ENCODE data around the gene KRTAP4-12. TPM values are rescaled to one million over a fixed set of nuclear protein-coding genes. Genes with fewer than 3 reads are reported as not detected.
"Not testable (repeated sequence)": the region's sequence is repeated elsewhere in the genome, so short reads cannot be mapped to it uniquely, and the experiment has no call there.

The KRTAP4-12 gene
- total RNA-seq, 1 donor from 2014 or later: not detected

DNA sequence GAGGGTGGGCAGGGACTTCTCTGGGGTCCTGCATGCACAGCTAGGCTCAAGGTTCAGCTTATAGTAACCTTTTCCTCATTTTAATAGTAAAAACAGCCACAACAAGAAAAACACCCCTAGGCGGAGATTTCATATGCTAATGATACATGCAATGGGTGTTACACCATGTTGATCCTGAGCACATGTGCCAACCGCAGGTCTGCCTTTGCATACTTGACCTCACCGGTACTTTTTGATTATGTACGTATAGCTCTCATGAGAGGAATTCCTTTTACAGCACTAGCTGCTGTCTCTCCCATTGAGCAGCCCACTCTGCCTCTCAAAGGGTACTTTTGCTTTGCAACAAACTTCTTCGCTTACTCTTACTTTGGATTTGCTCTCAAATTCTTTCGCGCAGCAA, 27.9 kb downstream of the KRTAP4-12 start:
- no peak for DNase-seq (ENCODE audit: low spot score)

- DNase-seq (ENCODE audit: low spot score): not testable (repeated sequence)
Measured at GRCh38 chr17:41088760-41089352, 35.1 kb downstream of the KRTAP4-12 start.

DNA sequence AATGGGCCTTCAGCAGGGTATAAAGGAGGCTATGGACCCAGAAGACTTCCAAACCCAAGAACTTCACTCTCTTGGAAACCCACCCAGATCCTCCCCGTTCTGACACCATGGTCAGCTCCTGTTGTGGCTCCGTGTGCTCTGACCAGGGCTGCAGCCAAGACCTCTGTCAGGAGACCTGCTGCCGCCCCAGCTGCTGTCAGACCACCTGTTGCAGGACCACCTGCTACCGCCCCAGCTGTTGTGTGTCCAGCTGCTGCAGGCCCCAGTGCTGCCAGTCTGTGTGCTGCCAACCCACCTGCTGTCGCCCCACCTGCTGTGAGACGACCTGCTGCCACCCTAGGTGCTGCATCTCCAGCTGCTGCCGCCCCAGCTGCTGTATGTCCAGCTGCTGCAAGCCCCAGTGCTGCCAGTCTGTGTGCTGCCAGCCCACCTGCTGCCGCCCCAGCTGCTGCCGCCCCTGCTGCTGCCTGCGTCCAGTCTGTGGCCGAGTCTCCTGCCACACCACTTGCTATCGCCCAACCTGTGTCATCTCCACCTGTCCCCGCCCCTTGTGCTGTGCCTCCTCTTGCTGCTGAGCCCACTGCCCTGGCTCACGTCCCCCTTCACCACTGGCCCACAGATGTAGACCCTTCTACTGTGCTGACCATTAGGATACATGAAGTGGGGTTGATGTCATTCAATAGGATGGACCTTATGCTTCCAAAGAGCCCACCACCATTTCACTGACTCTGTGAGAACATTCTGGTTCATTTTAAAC, 39.7 kb downstream of the KRTAP4-12 start, which contains the start of gene KRTAP4-7:
Gene KRTAP4-7, plus strand, starts transcription at position 51 of the 757 bp plus-strand sequence. Its CDS starts 57 bp downstream, at position 108.
- not testable (repeated sequence) for DNase-seq (ENCODE audit: low spot score)

- DNase-seq (ENCODE audit: low spot score): not testable (repeated sequence)
Measured at GRCh38 chr17:41083427-41083826, 40.6 kb downstream of the KRTAP4-12 start.

DNA sequence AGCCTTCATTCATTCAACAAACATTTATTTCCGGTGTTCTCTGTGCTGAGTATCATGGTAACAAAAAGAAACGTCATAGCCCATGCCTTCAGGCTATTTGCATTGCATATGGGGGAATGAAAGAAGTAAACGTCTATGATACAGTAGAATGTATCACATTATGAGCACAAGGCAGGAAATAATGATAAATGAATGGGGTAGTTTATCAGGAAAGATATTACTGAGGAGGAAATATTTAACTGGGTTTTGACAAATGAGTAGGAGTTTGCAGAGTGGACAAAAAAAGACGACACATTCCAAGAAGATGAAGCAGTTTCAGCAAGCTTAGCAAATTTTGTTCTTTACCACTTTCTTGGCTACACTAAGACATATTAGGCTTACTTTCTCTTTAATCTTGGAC, 41.4 kb downstream of the KRTAP4-12 start:
- no peak for DNase-seq (ENCODE audit: low spot score)

DNA sequence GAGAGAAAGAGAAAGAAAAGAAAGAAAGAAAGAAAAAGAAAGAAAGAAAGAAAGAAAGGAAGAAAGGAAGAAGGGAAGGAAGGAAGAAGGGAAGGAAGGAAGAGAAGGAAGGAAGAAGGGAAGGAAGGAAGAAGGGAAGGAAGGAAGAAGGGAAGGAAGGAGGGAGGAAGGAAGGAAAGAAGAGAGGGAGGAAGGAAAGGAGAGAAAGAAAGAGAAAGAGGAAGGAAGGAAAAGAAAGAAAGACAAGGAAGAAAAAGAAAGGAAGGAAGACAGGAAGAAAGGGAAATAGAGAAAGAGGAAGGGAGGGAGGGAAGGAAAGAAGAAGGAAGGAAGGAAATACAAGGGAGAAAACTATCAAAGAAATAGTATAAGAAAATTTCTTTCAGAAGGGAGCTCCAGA, 47.2 kb downstream of the KRTAP4-12 start:
- no peak for DNase-seq (ENCODE audit: low spot score)

DNA sequence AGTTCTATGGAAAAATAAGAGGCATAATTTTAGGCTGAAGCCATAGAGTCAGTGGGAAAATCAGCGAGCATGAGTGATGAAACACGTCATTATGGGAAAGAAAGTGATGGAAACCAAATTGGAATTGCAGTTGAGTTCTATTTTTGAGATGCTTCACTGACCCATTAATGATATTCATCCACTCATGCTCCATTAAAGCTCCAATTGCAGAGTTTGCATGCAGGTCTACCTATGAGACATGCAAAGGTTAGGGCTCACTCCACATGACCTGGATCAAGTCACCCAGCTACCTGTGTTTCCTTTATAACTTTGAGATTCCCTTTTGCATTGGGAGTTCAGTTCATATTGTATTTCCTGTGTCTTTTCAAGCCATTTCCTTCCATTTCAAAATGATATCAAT, 50.3 kb downstream of the KRTAP4-12 start:
- DNase-seq (ENCODE audit: low spot score): no peak

Other genes with a start within 250 kb of the KRTAP4-12 start
- gene KRT20, start 238.9 kb downstream of the KRTAP4-12 start, total RNA-seq: 0.32 TPM
- 7.0 TPM for gene KRT23, start 186.5 kb downstream of the KRTAP4-12 start, total RNA-seq
- gene KRT39, start 157.2 kb downstream of the KRTAP4-12 start, total RNA-seq: not detected
- not detected for gene KRT40, start 139.9 kb downstream of the KRTAP4-12 start, total RNA-seq
- not detected for gene KRTAP3-3, start 130.0 kb downstream of the KRTAP4-12 start, total RNA-seq
- not detected for gene KRTAP3-2, start 124.3 kb downstream of the KRTAP4-12 start, total RNA-seq
- gene KRTAP3-1, start 115.1 kb downstream of the KRTAP4-12 start, total RNA-seq: not detected
- not detected for gene KRTAP1-5, start 97.0 kb downstream of the KRTAP4-12 start, total RNA-seq
- gene KRTAP1-4, start 94.0 kb downstream of the KRTAP4-12 start, total RNA-seq: not detected
- not detected for gene KRTAP1-3, start 89.3 kb downstream of the KRTAP4-12 start, total RNA-seq
- not detected for gene KRTAP1-1, start 82.7 kb downstream of the KRTAP4-12 start, total RNA-seq
- not detected for gene KRTAP2-1, start 76.9 kb downstream of the KRTAP4-12 start, total RNA-seq
- not detected for gene KRTAP2-2, start 69.0 kb downstream of the KRTAP4-12 start, total RNA-seq
- not detected for gene KRTAP2-3, start 64.1 kb downstream of the KRTAP4-12 start, total RNA-seq
- gene KRTAP2-4, start 58.3 kb downstream of the KRTAP4-12 start, total RNA-seq: not detected
- gene KRTAP4-7, start 40.0 kb downstream of the KRTAP4-12 start, total RNA-seq: not detected
- not detected for gene KRTAP4-8, start 26.0 kb downstream of the KRTAP4-12 start, total RNA-seq
- gene KRTAP4-16, start 22.0 kb downstream of the KRTAP4-12 start, total RNA-seq: not detected
- not detected for gene KRTAP4-9, start 18.8 kb downstream of the KRTAP4-12 start, total RNA-seq
- gene KRTAP4-11, start 5.8 kb downstream of the KRTAP4-12 start, total RNA-seq: not detected
- gene KRTAP4-6, start 16.4 kb upstream of the KRTAP4-12 start, total RNA-seq: not detected
- not detected for gene KRTAP4-5, start 25.6 kb upstream of the KRTAP4-12 start, total RNA-seq
- gene KRTAP4-4, start 36.6 kb upstream of the KRTAP4-12 start, total RNA-seq: not detected
- gene KRTAP4-3, start 44.0 kb upstream of the KRTAP4-12 start, total RNA-seq: not detected
- gene KRTAP4-2, start 54.0 kb upstream of the KRTAP4-12 start, total RNA-seq: not detected
- gene KRTAP4-1, start 60.7 kb upstream of the KRTAP4-12 start, total RNA-seq: not detected
- gene KRTAP9-1, start 65.7 kb upstream of the KRTAP4-12 start, total RNA-seq: not detected
- not detected for gene KRTAP9-2, start 102.5 kb upstream of the KRTAP4-12 start, total RNA-seq
- not detected for gene KRTAP9-3, start 108.3 kb upstream of the KRTAP4-12 start, total RNA-seq
- gene KRTAP9-8, start 113.8 kb upstream of the KRTAP4-12 start, total RNA-seq: not detected
- gene KRTAP9-4, start 125.5 kb upstream of the KRTAP4-12 start, total RNA-seq: not detected
- gene KRTAP9-9, start 131.2 kb upstream of the KRTAP4-12 start, total RNA-seq: not detected
- gene KRTAP9-6, start 141.2 kb upstream of the KRTAP4-12 start, total RNA-seq: not detected
- gene KRTAP9-7, start 151.5 kb upstream of the KRTAP4-12 start, total RNA-seq: not detected
- gene KRTAP29-1, start 178.7 kb upstream of the KRTAP4-12 start, total RNA-seq: not detected
- gene KRTAP16-1, start 185.1 kb upstream of the KRTAP4-12 start, total RNA-seq: not detected
- not detected for gene KRTAP17-1, start 191.5 kb upstream of the KRTAP4-12 start, total RNA-seq
- not detected for gene KRT33A, start 226.6 kb upstream of the KRTAP4-12 start, total RNA-seq
- gene KRT33B, start 245.6 kb upstream of the KRTAP4-12 start, total RNA-seq: not detected